Fibroblast of lung (primary cell): ENCODE measurements around the gene ADARB1. TPM values are rescaled to one million over a fixed set of nuclear protein-coding genes. Genes with fewer than 3 reads are reported as not detected.

Experiments used
- DNase-seq, 2 donors: peaks; one replicate each; pipeline versions ENCODE4 v3.0.0 to v3.0.0-alpha.2; 2010; ENCODE audit warnings: low read depth in 2 of 2
- H2AFZ ChIP-seq: 2 replicates; pipeline ENCODE4 v1.5.1; 2012; ENCODE audit warnings: low read length, control low read depth, inconsistent platforms
- H3K27ac ChIP-seq: 2 replicates; pipeline ENCODE4 v1.5.1; 2011; ENCODE audit warnings: low read length, control low read depth; ENCODE audit not compliant: insufficient read depth
- H3K27me3 ChIP-seq: 2 replicates; pipeline ENCODE4 v1.5.1; 2011; ENCODE audit warnings: mild to moderate bottlenecking, low read length; ENCODE audit not compliant: control insufficient read depth, insufficient read depth
- H3K36me3 ChIP-seq: 2 replicates; pipeline ENCODE4 v1.5.1; 2011; ENCODE audit warnings: low read length; ENCODE audit not compliant: control insufficient read depth, insufficient read depth
- H3K4me1 ChIP-seq: 2 replicates; pipeline ENCODE4 v1.5.1; 2011; ENCODE audit warnings: low read length; ENCODE audit not compliant: control insufficient read depth, insufficient read depth; ENCODE audit errors: extremely low read depth
- H3K4me2 ChIP-seq: 2 replicates; pipeline ENCODE4 v1.5.1; 2011; ENCODE audit warnings: low read length, control low read depth; ENCODE audit not compliant: insufficient read depth; ENCODE audit errors: extremely low read depth
- H3K4me3 ChIP-seq, 4 experiments: fragments of 200-600 bp in 1 of 4; sonication (generic) in 1 of 4; replicated peaks in 1 of 4; 2 replicates each; pipeline ENCODE4 v1.5.1; 2011 to 2016; ENCODE audit warnings: low read length in 4 of 4, low read depth in 3 of 4, mild to moderate bottlenecking in 3 of 4, control low read depth in 2 of 4, inconsistent platforms in 1 of 4, mixed read lengths in 1 of 4; ENCODE audit not compliant: insufficient read depth in 1 of 4; ENCODE audit errors: control extremely low read depth in 1 of 4
- H3K79me2 ChIP-seq: 2 replicates; pipeline ENCODE4 v1.5.1; 2012; ENCODE audit warnings: mild to moderate bottlenecking, low read length, inconsistent platforms; ENCODE audit not compliant: control insufficient read depth, insufficient read depth
- H3K9ac ChIP-seq: 2 replicates; pipeline ENCODE4 v1.5.1; 2011; ENCODE audit warnings: mild to moderate bottlenecking, low read length, control low read depth; ENCODE audit not compliant: insufficient read depth
- H3K9me3 ChIP-seq: 2 replicates; pipeline ENCODE4 v1.5.1; 2012; ENCODE audit warnings: low read depth, low read length; ENCODE audit not compliant: control insufficient read depth, insufficient read depth
- H4K20me1 ChIP-seq: 2 replicates; pipeline ENCODE4 v1.5.1; 2011; ENCODE audit warnings: low read length; ENCODE audit not compliant: control insufficient read depth, insufficient read depth; ENCODE audit errors: extremely low read depth
- CTCF ChIP-seq, 2 donors: IDR thresholded peaks in 1 of 2; conservative IDR thresholded peaks in 1 of 2; 1 replicate in 1 of 2; 2 replicates in 1 of 2; pipeline ENCODE4 v1.5.1; 2011 to 2012; ENCODE audit warnings: low read length in 2 of 2, control low read depth in 1 of 2, inconsistent platforms in 1 of 2, low read depth in 1 of 2, mild to moderate bottlenecking in 1 of 2
- EZH2 ChIP-seq: IDR thresholded peaks from 2 replicates; pipeline ENCODE4 v1.5.1; 2012; ENCODE audit warnings: low read length, control low read depth, mild to moderate bottlenecking; ENCODE audit errors: missing control alignments
- polyA plus RNA-seq, 2 donors: library from polyadenylated mRNA; depleted of rRNA in 1 of 2; stranded (reverse) in 1 of 2; unstranded in 1 of 2; fragments of >200 nt; gene quantifications; 2 replicates each; pipeline ENCODE4 v1.2.1, GENCODE V29; 2011 to 2012; ENCODE audit warnings: missing spikeins in 1 of 2
- total RNA-seq: library from RNA; depleted of rRNA; stranded (reverse); fragments of >200 nt; gene quantifications from 2 replicates; pipeline ENCODE4 v1.2.1, GENCODE V29; 2014

Gene ADARB1
- total and polyA plus RNA-seq, 2 donors (not counting 1 experiment from before 2014, with no cell fraction given): 20.2 to 25.3 TPM

DNA sequence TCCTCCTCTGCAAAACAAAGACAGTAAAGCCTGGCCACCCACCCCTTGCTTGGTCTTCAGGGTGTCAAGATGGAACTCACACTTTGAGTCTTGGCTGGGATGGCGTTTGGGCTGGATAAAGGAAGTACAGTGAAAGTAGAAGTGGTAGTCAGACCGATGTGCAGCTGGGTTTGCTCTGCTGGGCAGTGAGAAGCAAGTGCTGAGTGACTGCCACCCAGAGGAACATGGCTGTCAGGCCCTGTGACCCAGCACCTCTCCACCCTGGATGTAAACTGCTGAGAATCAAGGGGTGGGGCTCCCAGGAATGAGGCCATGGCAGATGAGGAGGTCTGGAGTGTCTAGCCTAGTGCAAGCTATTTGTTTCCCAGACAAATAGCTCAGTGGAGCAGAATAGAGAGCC lies 162.1 kb downstream of the ADARB1 start:
- no peak overlapping the region for H3K4me3 ChIP-seq
- H3K4me1 ChIP-seq: no peaks in the 10 kb centered on the region
- H3K36me3 ChIP-seq: no peaks in the 10 kb centered on the region
- no peaks in the 10 kb centered on the region for H4K20me1 ChIP-seq
- no peak overlapping the region for H3K27ac ChIP-seq
- TF ChIP-seq EZH2 (no peak), CTCF (conservative IDR thresholded peaks at IDR 0.05 in 1 of 2, IDR thresholded peaks at IDR 0.05 in 1 of 2; ENCODE audit: low read depth in 1 of 2, low read length in 2 of 2) (no peak)
- H3K9ac ChIP-seq: no peak overlapping the region
- peaks cover 28% of the 10 kb centered on the region for H3K27me3 ChIP-seq
- no peak for DNase-seq
- no peak overlapping the region for H3K4me2 ChIP-seq
- H3K79me2 ChIP-seq: no peaks in the 10 kb centered on the region
- H2AFZ ChIP-seq: no peak overlapping the region
- no peaks in the 10 kb centered on the region for H3K9me3 ChIP-seq

GRCh38 chr21:45237401-45237800 lies 163.0 kb downstream of the ADARB1 start:
- TF ChIP-seq EZH2 (no peak), CTCF (conservative IDR thresholded peaks at IDR 0.05 in 1 of 2, IDR thresholded peaks at IDR 0.05 in 1 of 2; ENCODE audit: low read depth in 1 of 2, low read length in 2 of 2) (no peak)
- peaks cover 23% of the 10 kb centered on the region for H3K27me3 ChIP-seq

DNA sequence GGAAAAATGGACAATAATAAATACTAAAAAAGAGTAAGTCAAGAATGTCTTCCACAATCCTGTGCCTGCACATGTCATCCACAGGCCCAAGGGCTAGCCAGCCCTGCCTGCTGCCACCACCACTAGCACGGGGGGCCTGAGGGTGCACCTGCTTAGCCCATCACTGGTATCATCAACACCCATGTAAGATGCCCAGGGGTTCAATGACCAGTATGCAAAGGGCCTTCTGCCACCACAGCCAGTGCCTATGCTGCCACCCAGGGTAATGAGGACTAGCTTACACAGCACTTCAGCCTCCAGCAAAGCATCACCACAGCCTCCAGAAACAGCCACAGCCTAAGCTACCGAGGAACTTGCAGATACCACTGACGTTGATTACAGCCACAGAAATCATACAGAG lies 167.0 kb downstream of the ADARB1 start:
- H3K79me2 ChIP-seq: no peaks in the 10 kb centered on the region
- DNase-seq: no peak
- no peaks in the 10 kb centered on the region for H3K4me1 ChIP-seq
- no peaks in the 10 kb centered on the region for H3K36me3 ChIP-seq
- H4K20me1 ChIP-seq: no peaks in the 10 kb centered on the region
- no peak overlapping the region for H3K27ac ChIP-seq
- H3K27me3 ChIP-seq: peaks cover 7% of the 10 kb centered on the region
- no peak overlapping the region for H3K9ac ChIP-seq
- no peaks in the 10 kb centered on the region for H3K9me3 ChIP-seq
- H3K4me3 ChIP-seq: no peak overlapping the region
- no peak overlapping the region for H3K4me2 ChIP-seq
- TF ChIP-seq EZH2 (no peak), CTCF (conservative IDR thresholded peaks at IDR 0.05 in 1 of 2, IDR thresholded peaks at IDR 0.05 in 1 of 2; ENCODE audit: low read depth in 1 of 2, low read length in 2 of 2) (no peak)
- H2AFZ ChIP-seq: no peak overlapping the region

More at GRCh38 chr21:45237401-45237800, 163.0 kb downstream of the ADARB1 start:
- Histone ChIP-seq H3K4me2 (no peak overlapping the region), H3K9me3 (no peaks in the 10 kb centered on the region), H3K79me2 (no peaks in the 10 kb centered on the region), H3K4me3 (no peak overlapping the region), H4K20me1 (no peaks in the 10 kb centered on the region), H3K27ac (no peak overlapping the region), H3K36me3 (no peaks in the 10 kb centered on the region), H3K4me1 (no peaks in the 10 kb centered on the region), H2AFZ (no peak overlapping the region), H3K9ac (no peak overlapping the region)
- no peak for DNase-seq
